Mononuclear cell (primary cell): ENCODE results near the gene SLC16A2. TPM values are rescaled to one million over a fixed set of nuclear protein-coding genes. Genes with fewer than 3 reads are reported as not detected.
"Not testable (repeated sequence)": the region's sequence is repeated elsewhere in the genome, so short reads cannot be mapped to it uniquely, and the experiment has no call there.

Experiments
- H3K27me3 ChIP-seq: 2 replicates; pipeline ENCODE4 v1.6.0; 2011; ENCODE audit warnings: low read length, control low read depth; ENCODE audit not compliant: insufficient read depth
- H3K4me1 ChIP-seq: 2 replicates; pipeline ENCODE4 v1.5.1; 2011; ENCODE audit warnings: mild to moderate bottlenecking, low read length, control low read depth; ENCODE audit not compliant: insufficient read depth
- H3K4me3 ChIP-seq: 2 replicates; pipeline ENCODE4 v1.5.1; 2011; ENCODE audit warnings: mild to moderate bottlenecking, low read length, moderate library complexity
- H3K9me3 ChIP-seq: 2 replicates; pipeline ENCODE4 v1.5.1; 2011; ENCODE audit warnings: low read depth, mild to moderate bottlenecking, control low read depth, low read length
- total RNA-seq: library from RNA; depleted of rRNA; stranded (reverse); fragments of >200 nt; gene quantifications from one replicate; pipeline ENCODE4 v1.2.3, GENCODE V29; 2012

SLC16A2 gene
- total RNA-seq, 1 donor: not detected

- Histone ChIP-seq H3K4me3 (no peak overlapping the region), H3K4me1 (no peaks in the 10 kb centered on the region), H3K27me3 (no peaks in the 10 kb centered on the region), H3K9me3 (no peaks in the 10 kb centered on the region)
These were observed 89.1 kb downstream of the SLC16A2 start for GRCh38 chrX:74510401-74510800.

- H3K4me1 ChIP-seq: no peaks in the 10 kb centered on the region
- no peaks in the 10 kb centered on the region for H3K9me3 ChIP-seq
- H3K27me3 ChIP-seq: no peaks in the 10 kb centered on the region
- H3K4me3 ChIP-seq: no peak overlapping the region
These were observed 90.4 kb downstream of the SLC16A2 start for GRCh38 chrX:74511704-74512103.

- no peak overlapping the region for H3K4me3 ChIP-seq
These were observed 93.1 kb downstream of the SLC16A2 start for GRCh38 chrX:74514384-74514783.

GRCh38 chrX:74515356-74515755 is 94.1 kb downstream of the SLC16A2 start:
- Histone ChIP-seq H3K4me1 (no peaks in the 10 kb centered on the region), H3K27me3 (no peaks in the 10 kb centered on the region), H3K9me3 (no peaks in the 10 kb centered on the region), H3K4me3 (no peak overlapping the region)

More at GRCh38 chrX:74514384-74514783, 93.1 kb downstream of the SLC16A2 start:
- H3K27me3 ChIP-seq: no peaks in the 10 kb centered on the region
- H3K4me1 ChIP-seq: no peaks in the 10 kb centered on the region
- H3K9me3 ChIP-seq: no peaks in the 10 kb centered on the region

GRCh38 chrX:74516013-74516412 is 94.7 kb downstream of the SLC16A2 start:
- not testable (repeated sequence) for H3K27me3 ChIP-seq, H3K4me3 ChIP-seq, H3K9me3 ChIP-seq, H3K4me1 ChIP-seq

- H3K4me1 ChIP-seq: no peaks in the 10 kb centered on the region
- no peak overlapping the region for H3K4me3 ChIP-seq
- H3K9me3 ChIP-seq: no peaks in the 10 kb centered on the region
- no peaks in the 10 kb centered on the region for H3K27me3 ChIP-seq
These were observed 98.6 kb downstream of the SLC16A2 start for GRCh38 chrX:74519870-74520269.

- H3K27me3 ChIP-seq: no peaks in the 10 kb centered on the region
- no peaks in the 10 kb centered on the region for H3K4me1 ChIP-seq
- no peaks in the 10 kb centered on the region for H3K9me3 ChIP-seq
- H3K4me3 ChIP-seq: no peak overlapping the region
These were observed 99.0 kb downstream of the SLC16A2 start for GRCh38 chrX:74520291-74520690.

GRCh38 chrX:74520896-74521295 is 99.6 kb downstream of the SLC16A2 start:
- Histone ChIP-seq H3K27me3 (no peaks in the 10 kb centered on the region), H3K4me1 (no peaks in the 10 kb centered on the region), H3K9me3 (no peaks in the 10 kb centered on the region), H3K4me3 (no peak overlapping the region)

- Histone ChIP-seq H3K9me3 (no peaks in the 10 kb centered on the region), H3K4me3 (no peak overlapping the region), H3K4me1 (no peaks in the 10 kb centered on the region), H3K27me3 (no peaks in the 10 kb centered on the region)
These were observed 100.9 kb downstream of the SLC16A2 start for GRCh38 chrX:74521961-74522751.

GRCh38 chrX:74523224-74523623 is 101.9 kb downstream of the SLC16A2 start:
- Histone ChIP-seq H3K9me3 (no peaks in the 10 kb centered on the region), H3K4me1 (no peaks in the 10 kb centered on the region), H3K4me3 (no peak overlapping the region), H3K27me3 (no peaks in the 10 kb centered on the region)

GRCh38 chrX:74523870-74524735 is 102.8 kb downstream of the SLC16A2 start:
- Histone ChIP-seq H3K9me3 (no peaks in the 10 kb centered on the region), H3K27me3 (no peaks in the 10 kb centered on the region), H3K4me1 (no peaks in the 10 kb centered on the region), H3K4me3 (no peak overlapping the region)

GRCh38 chrX:74525116-74525515 is 103.8 kb downstream of the SLC16A2 start:
- no peak overlapping the region for H3K4me3 ChIP-seq
- H3K9me3 ChIP-seq: no peaks in the 10 kb centered on the region
- H3K4me1 ChIP-seq: no peaks in the 10 kb centered on the region
- H3K27me3 ChIP-seq: no peaks in the 10 kb centered on the region

- H3K4me3 ChIP-seq: no peak overlapping the region
- no peaks in the 10 kb centered on the region for H3K27me3 ChIP-seq
- H3K9me3 ChIP-seq: no peaks in the 10 kb centered on the region
- H3K4me1 ChIP-seq: no peaks in the 10 kb centered on the region
These were observed 105.5 kb downstream of the SLC16A2 start for GRCh38 chrX:74526764-74527163.

- no peaks in the 10 kb centered on the region for H3K27me3 ChIP-seq
- H3K9me3 ChIP-seq: no peaks in the 10 kb centered on the region
- H3K4me1 ChIP-seq: no peaks in the 10 kb centered on the region
- H3K4me3 ChIP-seq: no peak overlapping the region
These were observed 106.1 kb downstream of the SLC16A2 start for GRCh38 chrX:74527350-74527749.

GRCh38 chrX:74529311-74529710 is 108.0 kb downstream of the SLC16A2 start:
- Histone ChIP-seq H3K27me3 (no peaks in the 10 kb centered on the region), H3K9me3 (no peaks in the 10 kb centered on the region), H3K4me1 (no peaks in the 10 kb centered on the region), H3K4me3 (no peak overlapping the region)
